HL-60 (cell line): ENCODE results near the gene EME2.
"Not testable (repeated sequence)": the region's sequence is repeated elsewhere in the genome, so short reads cannot be mapped to it uniquely, and the experiment has no call there.

Source experiments
- DNase-seq, 2 experiments: peaks; one replicate each; pipeline ENCODE4 v3.0.0-alpha.2; 2010 to 2020; ENCODE audit warnings: low read depth in 1 of 2, low spot score in 1 of 2
- H3K27ac ChIP-seq: fragments of 250-450 bp; sonication (Bioruptor Pico); replicated peaks from 2 replicates; pipeline ENCODE4 v1.5.1; 2020; ENCODE audit warnings: mild to moderate bottlenecking, moderate library complexity
- H3K27me3 ChIP-seq: fragments of 250-450 bp; sonication (Bioruptor Pico); 2 replicates; pipeline ENCODE4 v1.5.1; 2021; ENCODE audit warnings: mild to moderate bottlenecking, moderate library complexity; ENCODE audit not compliant: insufficient read depth, poor library complexity, severe bottlenecking
- H3K4me3 ChIP-seq: replicated peaks from 2 replicates; pipeline ENCODE4 v1.5.1; 2011; ENCODE audit warnings: mild to moderate bottlenecking, control low read depth, low read length; ENCODE audit not compliant: insufficient read depth
- GABPA ChIP-seq: IDR thresholded peaks from 2 replicates; pipeline ENCODE4 v1.6.1; 2012; ENCODE audit warnings: low read depth
- POLR2AphosphoS5 ChIP-seq: IDR thresholded peaks from 2 replicates; pipeline ENCODE4 v1.6.1; 2012; ENCODE audit warnings: low read depth
- SPI1 ChIP-seq: IDR thresholded peaks from 2 replicates; pipeline ENCODE4 v1.6.1; 2012; ENCODE audit warnings: low read depth, mild to moderate bottlenecking, borderline replicate concordance
- TF ChIP-seq, protein P1 (sequence below): IDR thresholded peaks from one replicate; pipeline ENCODE4 v1.5.1; 2011; ENCODE audit warnings: low read length, control low read depth, inconsistent platforms; ENCODE audit not compliant: insufficient read depth
- TF ChIP-seq, protein P2 (sequence below): IDR thresholded peaks from 2 replicates; pipeline ENCODE4 v1.6.1; 2012; ENCODE audit warnings: low read depth; ENCODE audit not compliant: insufficient replicate concordance

EME2 gene

GRCh38 chr16:1732071-1732470 is 40.5 kb upstream of the EME2 start:
- no peak for DNase-seq
- Histone ChIP-seq H3K27ac (no peak overlapping the region), H3K4me3 (no peak overlapping the region), H3K27me3 (no peaks in the 10 kb centered on the region)
- TF ChIP-seq, protein P1, sequence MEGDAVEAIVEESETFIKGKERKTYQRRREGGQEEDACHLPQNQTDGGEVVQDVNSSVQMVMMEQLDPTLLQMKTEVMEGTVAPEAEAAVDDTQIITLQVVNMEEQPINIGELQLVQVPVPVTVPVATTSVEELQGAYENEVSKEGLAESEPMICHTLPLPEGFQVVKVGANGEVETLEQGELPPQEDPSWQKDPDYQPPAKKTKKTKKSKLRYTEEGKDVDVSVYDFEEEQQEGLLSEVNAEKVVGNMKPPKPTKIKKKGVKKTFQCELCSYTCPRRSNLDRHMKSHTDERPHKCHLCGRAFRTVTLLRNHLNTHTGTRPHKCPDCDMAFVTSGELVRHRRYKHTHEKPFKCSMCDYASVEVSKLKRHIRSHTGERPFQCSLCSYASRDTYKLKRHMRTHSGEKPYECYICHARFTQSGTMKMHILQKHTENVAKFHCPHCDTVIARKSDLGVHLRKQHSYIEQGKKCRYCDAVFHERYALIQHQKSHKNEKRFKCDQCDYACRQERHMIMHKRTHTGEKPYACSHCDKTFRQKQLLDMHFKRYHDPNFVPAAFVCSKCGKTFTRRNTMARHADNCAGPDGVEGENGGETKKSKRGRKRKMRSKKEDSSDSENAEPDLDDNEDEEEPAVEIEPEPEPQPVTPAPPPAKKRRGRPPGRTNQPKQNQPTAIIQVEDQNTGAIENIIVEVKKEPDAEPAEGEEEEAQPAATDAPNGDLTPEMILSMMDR, result no peak
- TF ChIP-seq SPI1 (no peak), GABPA (no peak)
- TF ChIP-seq, protein P2, sequence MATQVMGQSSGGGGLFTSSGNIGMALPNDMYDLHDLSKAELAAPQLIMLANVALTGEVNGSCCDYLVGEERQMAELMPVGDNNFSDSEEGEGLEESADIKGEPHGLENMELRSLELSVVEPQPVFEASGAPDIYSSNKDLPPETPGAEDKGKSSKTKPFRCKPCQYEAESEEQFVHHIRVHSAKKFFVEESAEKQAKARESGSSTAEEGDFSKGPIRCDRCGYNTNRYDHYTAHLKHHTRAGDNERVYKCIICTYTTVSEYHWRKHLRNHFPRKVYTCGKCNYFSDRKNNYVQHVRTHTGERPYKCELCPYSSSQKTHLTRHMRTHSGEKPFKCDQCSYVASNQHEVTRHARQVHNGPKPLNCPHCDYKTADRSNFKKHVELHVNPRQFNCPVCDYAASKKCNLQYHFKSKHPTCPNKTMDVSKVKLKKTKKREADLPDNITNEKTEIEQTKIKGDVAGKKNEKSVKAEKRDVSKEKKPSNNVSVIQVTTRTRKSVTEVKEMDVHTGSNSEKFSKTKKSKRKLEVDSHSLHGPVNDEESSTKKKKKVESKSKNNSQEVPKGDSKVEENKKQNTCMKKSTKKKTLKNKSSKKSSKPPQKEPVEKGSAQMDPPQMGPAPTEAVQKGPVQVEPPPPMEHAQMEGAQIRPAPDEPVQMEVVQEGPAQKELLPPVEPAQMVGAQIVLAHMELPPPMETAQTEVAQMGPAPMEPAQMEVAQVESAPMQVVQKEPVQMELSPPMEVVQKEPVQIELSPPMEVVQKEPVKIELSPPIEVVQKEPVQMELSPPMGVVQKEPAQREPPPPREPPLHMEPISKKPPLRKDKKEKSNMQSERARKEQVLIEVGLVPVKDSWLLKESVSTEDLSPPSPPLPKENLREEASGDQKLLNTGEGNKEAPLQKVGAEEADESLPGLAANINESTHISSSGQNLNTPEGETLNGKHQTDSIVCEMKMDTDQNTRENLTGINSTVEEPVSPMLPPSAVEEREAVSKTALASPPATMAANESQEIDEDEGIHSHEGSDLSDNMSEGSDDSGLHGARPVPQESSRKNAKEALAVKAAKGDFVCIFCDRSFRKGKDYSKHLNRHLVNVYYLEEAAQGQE, result no peak

- not testable (repeated sequence) for H3K27me3 ChIP-seq, H3K27ac ChIP-seq, H3K4me3 ChIP-seq, DNase-seq
Measured at GRCh38 chr16:1732551-1732987, 40.0 kb upstream of the EME2 start.

GRCh38 chr16:1734123-1734522 is 38.5 kb upstream of the EME2 start:
- Histone ChIP-seq H3K27ac (no peak overlapping the region), H3K4me3 (no peak overlapping the region), H3K27me3 (no peaks in the 10 kb centered on the region)
- TF ChIP-seq POLR2AphosphoS5, result no peak
- no peak for TF ChIP-seq GABPA
- TF ChIP-seq, protein P1, result no peak
- TF ChIP-seq SPI1, result no peak
- TF ChIP-seq, protein P2, result no peak
- DNase-seq, result no peak

- Histone ChIP-seq H3K27ac (no peak overlapping the region), H3K27me3 (no peaks in the 10 kb centered on the region), H3K4me3 (no peak overlapping the region)
- no peak for TF ChIP-seq POLR2AphosphoS5
- TF ChIP-seq, protein P2, result no peak
- TF ChIP-seq SPI1, result no peak
- TF ChIP-seq, protein P1, result no peak
- TF ChIP-seq GABPA, result no peak
- DNase-seq, result no peak
Measured at GRCh38 chr16:1734816-1735215, 37.8 kb upstream of the EME2 start.
